IPS-11a (cell line): Measurements from ENCODE around the gene UBA7.
A peak's percentile ranks its signal among the peaks of the same experiment; 100 is the strongest.
"Not testable (repeated sequence)": the region's sequence is repeated elsewhere in the genome, so short reads cannot be mapped to it uniquely, and the experiment has no call there.

Experiments used
- H3K4me3 ChIP-seq: one replicate; pipeline ENCODE4 v1.5.1; 2013; ENCODE audit warnings: low read depth, low read length, control low read depth

The UBA7 gene

GRCh38 chr3:49813497-49814174 is at the start of gene UBA7:
Gene UBA7, minus strand, starts transcription at chr3:49813953. Its CDS starts 166 bp downstream, at chr3:49813787.
- H3K4me3 ChIP-seq: no peak within 1 kb of the TSS

DNA sequence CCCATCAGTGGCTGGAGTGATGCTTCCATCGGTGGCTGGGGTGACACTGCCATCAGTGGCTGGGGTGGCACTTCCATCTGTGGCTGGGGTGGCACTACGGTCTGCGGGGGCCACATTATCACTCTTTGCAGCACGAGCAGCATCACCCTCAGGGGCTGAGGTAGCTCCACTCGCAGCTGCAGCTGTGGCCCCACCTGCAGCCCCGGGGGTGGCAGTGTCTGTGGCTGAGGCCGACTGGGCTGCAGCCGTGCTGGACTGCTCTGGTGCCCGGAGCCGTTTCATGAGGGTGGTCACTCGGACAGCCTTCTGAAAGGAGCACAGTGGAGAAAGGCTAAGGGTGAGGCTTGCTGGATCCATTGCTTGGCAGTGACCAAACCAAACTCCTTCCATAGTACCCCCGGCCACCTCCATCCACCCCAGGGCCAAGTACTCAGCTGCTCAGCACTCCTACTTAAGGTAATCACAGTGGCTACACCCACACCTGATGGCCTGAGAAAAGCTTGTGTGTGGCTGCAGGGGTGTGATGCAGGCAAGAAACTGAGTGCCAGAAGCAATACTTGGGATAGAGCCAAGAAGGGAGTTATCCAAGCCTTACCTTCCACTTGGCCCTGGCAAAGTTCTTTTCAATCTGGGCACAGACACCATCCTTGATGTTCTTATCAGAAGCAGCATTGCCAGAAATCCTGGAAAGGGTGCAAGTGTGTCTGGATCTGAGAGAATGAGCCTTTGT is 46.0 kb upstream of the UBA7 start:
- H3K4me3 ChIP-seq: no peak overlapping the region

DNA sequence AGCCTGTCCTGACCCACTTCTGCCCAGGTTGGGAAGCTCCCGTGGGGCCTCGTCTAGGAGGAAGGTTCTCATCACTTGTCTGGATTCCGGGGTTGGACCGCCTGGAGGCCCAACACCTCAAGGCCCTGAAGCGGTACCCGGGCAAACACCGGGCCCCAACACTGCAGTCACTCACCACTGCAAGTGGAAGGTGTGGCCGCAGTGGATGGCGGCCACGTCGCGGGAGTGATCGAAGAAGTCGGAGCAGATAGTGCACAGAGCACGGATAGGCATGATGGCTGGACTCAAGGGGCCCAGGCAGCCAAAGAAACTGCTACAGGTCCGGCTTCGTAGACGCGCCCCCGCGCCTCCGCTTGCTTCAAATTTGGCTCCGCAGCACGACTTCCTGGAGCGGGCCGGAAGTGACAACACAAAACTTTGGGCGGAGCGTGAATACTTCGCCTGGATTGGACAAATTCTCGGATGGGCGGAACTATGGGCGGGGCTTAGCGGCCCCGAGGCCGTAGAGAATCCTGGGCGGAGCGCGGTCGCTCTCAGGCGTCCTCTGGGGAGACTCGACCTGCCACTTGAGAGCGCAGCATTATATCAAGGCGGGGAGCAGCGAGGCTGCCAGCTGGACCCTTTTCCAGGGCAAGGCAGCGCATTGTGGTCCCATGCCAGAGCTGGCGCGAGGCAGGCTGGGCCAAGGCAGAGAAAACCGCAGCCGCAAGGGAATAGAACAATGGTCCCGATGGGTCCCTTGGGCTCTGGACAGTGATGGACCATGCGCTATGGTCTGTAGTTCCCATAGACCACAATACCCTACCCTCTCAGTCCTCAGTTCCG is 42.6 kb upstream of the UBA7 start, which contains the start of gene TRAIP:
TSS of gene TRAIP (minus strand) at position 384 of the 825 bp plus-strand sequence. CDS start at position 273, 111 bp downstream.
- peak within 1 kb of the TSS; percentile 86 for H3K4me3 ChIP-seq

DNA sequence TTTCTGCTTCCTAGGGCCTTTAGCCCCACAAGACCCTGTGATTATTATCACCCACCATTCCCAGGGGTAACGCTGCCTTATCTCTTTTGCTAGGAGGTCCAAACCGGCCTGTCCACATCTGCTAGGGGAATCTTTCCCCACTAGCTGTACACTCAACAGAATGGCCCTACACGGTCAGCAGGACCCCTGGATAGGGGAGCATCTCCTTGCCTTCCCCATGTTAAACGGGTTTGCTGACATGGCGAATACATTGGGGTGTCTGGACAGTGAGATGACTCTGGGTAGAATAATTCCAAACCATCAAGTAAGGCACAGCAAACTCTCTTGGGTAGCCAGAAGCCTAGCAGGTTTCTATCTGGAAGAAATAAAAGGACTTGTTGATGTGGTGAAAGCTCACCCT is 41.9 kb upstream of the UBA7 start:
- H3K4me3 ChIP-seq: peak overlapping the region; percentile 86

DNA sequence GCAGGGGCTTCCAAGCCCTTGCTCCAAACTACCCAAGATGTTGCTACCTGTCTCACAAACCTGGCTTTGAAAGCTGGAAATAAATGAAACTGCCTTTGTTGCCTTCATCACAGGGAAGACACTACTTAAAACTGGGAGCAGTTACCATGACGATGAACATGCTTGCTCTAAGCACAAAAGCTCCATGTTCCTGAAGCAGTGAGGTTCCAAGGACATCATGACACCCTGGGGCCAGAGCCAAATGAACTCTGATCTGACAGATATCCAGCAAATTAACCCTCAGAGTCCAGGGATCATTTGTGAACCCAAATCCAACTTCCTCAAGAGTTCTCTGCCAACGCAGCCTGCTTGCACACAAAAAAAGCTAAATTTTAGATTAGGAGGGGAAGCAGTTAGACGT is 31.9 kb upstream of the UBA7 start:
- H3K4me3 ChIP-seq: no peak overlapping the region

GRCh38 chr3:49844464-49845183 is 30.9 kb upstream of the UBA7 start:
- H3K4me3 ChIP-seq: no peak overlapping the region

DNA sequence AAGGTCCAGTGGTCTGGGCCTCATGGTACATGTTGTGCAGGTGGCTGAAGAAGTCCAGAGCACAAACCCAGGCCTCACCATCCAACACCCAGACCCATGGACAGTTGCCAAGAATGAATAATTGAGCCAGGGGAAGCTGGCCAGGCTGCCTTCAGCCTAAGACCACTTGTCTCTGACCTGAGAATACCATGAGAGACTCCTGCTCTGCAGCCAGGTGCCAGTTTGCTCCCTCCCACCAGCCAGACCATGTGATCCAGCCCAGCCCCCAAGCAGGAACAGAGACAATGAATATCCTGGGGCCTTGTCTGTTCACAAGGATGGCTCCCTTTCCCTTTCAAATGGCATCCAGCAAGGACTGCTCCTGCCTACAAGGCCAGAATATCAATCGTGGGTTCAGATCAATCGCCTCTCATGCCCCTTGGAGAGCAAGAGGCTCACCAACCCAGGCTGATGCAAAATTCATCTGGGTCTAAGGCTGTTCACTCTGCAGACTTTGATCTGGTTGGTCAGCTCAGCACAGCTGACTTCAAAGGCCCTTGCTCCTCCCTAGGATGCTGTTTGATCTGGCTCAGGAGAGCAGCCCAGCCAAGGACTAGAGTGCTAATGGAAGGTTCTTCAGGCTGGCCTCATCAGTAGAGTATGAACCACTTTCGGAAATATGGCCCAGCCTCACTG is 29.2 kb upstream of the UBA7 start:
- no peak overlapping the region for H3K4me3 ChIP-seq

DNA sequence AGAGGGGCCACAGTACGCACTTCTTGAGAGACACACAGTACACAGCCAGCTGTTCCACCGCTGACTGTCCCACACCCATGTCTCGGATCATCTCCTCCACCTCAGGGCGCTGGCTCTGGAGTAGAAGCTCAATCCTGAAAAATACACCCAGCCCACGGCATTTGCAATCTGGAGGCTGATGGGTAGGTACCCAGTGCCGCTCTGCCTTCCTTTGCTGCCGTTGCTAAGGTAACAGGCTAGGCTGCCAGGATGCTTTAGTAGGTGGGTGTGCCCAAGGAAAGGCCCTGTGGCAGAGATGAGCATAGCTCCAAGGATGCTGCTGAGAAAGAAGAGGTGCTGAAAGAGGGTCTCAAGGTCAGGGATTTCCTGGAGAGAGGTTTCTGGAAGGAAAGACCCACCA is 28.1 kb upstream of the UBA7 start:
- H3K4me3 ChIP-seq: no peak overlapping the region

DNA sequence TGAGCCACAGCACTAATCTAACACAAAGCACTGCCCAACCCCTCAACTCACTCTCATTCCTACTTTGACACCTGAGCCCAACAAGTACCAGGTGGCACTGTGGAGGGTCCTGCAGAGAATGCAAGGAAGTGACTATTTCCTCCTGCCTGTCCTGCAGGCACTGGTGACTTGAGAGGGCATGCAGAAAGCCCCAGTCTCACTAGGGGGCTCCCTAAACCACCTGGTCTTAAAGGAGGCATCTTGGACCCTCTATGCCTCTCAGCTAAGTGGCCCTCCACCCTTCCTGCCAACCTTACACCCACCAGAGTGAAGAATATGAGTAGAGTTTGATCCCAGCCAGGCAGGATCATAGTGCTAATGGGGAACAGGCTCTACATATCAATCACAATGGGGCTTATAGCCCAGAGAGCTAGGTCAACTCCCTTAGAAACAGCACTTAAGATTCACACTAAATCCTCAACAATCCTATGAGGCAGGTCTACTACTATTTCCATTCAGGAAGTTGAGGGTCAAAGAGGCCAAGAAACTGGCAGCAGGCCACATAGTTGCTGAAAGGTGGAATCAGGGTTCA is 27.5 kb upstream of the UBA7 start:
- H3K4me3 ChIP-seq: no peak overlapping the region

DNA sequence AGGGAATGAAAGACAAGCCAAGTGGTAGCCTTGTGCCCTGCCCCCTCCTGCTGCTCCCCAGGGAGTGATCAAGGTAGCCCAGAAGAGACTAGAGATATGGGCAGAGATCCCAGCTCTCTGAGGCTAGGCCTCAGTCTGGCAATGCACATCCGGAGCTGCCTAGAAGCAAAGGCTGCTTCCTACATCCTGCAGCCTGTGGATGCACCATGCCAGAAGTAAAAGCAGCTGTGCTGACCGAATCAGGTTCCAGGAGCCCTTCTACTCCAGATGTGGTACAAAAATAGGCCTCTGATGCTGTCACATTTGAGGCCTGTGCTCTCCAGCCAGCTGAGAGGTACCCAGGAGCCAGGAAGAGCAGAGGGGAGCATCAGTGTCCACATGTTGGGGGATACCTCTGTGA is 26.6 kb upstream of the UBA7 start:
- no peak overlapping the region for H3K4me3 ChIP-seq

DNA sequence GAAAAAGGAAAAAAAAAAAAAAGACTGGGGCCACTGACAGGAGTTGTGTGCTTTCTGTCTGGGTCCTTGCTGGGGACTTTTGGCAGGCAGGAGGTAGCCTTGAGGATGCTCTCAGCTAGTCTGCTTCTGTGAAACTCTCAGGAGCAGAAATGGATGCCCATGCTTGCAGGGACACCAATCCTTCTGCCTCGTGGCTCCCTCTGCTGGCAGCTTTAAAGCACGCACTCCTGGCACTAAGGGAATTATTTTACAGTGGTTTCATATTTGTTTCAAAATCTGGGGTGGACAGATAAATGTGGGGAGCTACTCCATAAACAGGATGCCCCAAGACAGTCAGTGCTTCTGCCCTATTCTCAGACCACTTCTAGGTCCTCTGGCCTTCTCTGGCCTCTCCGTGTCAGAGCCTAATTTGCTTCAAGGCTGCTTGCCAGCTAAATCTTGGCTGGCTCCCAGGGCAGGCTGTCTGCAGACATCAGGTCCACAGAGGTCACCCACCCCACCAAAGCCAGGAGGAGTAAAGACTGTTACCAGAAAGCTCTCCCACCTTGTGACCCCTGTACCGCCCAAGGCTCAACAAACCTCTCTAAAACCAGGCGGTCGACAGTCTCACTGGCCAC is 25.5 kb upstream of the UBA7 start:
- no peak overlapping the region for H3K4me3 ChIP-seq

DNA sequence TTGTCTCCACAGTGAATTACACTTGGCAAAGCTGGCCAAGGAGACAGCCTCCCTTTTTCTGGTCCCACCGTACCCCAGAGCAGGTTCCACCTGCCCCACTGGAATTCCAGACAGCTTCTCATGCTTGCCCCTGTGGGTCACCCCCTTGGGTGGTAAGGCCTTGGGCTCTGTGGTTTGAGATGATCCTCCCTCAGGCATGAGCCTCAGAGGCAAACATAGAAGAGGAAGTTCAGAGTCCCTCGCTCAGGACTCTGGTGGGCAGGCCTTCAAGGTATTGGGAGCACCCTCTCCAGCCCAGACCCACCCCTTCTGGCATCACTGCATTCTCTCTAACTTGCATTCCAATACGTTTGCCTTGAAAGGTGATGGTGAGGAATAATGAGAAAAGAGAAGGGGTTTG is 17.6 kb upstream of the UBA7 start:
- no peak overlapping the region for H3K4me3 ChIP-seq

DNA sequence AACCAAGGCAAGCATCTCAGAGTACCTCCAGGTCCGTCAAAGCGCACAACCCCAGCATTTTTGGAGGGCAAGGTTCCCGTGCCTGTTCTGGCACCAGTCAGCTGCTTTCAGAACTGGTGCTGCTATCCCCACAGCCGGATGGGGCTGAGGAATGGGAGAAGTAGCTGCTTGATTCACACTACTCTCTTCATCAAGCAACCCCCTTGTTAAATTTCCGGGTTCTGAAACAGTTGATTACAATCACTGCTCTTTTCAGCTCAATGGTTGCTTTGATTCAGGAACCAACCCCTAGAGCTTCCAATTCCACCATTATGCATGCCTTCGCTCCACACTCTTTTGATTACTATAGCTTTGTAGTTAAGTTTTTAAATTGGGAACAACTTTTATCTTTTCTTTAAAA is 12.3 kb upstream of the UBA7 start:
- no peak overlapping the region for H3K4me3 ChIP-seq

GRCh38 chr3:49823131-49823530 is 9.4 kb upstream of the UBA7 start:
- not testable (repeated sequence) for H3K4me3 ChIP-seq

DNA sequence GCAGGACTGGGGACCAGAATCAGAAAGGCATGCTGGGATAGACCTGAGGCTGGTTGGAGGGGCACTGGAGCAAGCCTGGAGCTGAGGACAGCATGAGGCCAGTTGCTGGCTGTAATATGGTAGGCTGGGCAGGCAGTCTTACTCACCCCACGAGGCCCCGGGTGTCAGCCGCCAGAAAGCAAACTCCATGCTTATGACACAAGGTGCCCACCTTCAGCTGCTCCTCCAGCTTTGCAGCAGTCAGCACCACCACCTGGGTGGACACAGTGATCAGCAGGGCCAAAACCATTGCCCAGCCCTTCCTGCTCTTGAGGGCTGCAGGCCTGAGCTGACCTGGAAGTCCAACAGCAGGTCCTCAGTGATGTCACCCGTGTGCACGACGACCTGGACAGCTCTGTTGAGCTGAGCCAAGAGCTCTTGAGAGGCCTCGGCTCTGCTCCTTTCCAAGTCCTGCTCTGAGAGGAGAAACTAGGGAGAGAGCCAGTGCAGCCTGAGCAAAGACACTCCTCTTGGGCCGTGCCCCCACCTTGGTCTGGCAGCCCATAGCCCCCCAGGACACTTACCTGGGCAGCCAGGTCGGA is 747 bp downstream of the UBA7 start:
- H3K4me3 ChIP-seq: no peak overlapping the region

GRCh38 chr3:49807431-49808114 is 6.2 kb downstream of the UBA7 start:
- H3K4me3 ChIP-seq: no peak overlapping the region

- no peak overlapping the region for H3K4me3 ChIP-seq
Measured at GRCh38 chr3:49806850-49807249, 6.9 kb downstream of the UBA7 start.

- H3K4me3 ChIP-seq: no peak overlapping the region
Measured at GRCh38 chr3:49805897-49806701, 7.7 kb downstream of the UBA7 start.
